IgD-negative memory B cell (primary cell): ENCODE data around the gene DLGAP4. TPM values are rescaled to one million over a fixed set of nuclear protein-coding genes. Genes with fewer than 3 reads are reported as not detected.
A peak's percentile ranks its signal among the peaks of the same experiment; 100 is the strongest.

ENCODE experiments used
- H3K27ac Mint-ChIP-seq, 3 donors: one replicate each; pipeline ENCODE4 v1.8.0; 2020 to 2022; ENCODE audit warnings: mild to moderate bottlenecking in 3 of 3, mixed read lengths in 3 of 3, moderate library complexity in 1 of 3
- H3K27me3 Mint-ChIP-seq: one replicate; pipeline ENCODE4 v1.8.0; 2021; ENCODE audit warnings: mixed read lengths
- H3K36me3 Mint-ChIP-seq: one replicate; pipeline ENCODE4 v1.8.0; 2020; ENCODE audit warnings: mild to moderate bottlenecking, mixed read lengths
- H3K4me1 Mint-ChIP-seq, 3 donors: one replicate each; pipeline ENCODE4 v1.8.0; 2020 to 2022; ENCODE audit warnings: mixed read lengths in 3 of 3, mild to moderate bottlenecking in 1 of 3
- H3K4me3 Mint-ChIP-seq, 4 donors: one replicate each; pipeline ENCODE4 v1.8.0; 2020 to 2022; ENCODE audit warnings: mild to moderate bottlenecking in 4 of 4, mixed read lengths in 4 of 4, moderate library complexity in 3 of 4
- H3K9me3 Mint-ChIP-seq, 3 donors: one replicate each; pipeline ENCODE4 v1.8.0; 2020 to 2021; ENCODE audit warnings: mixed read lengths in 3 of 3, mild to moderate bottlenecking in 1 of 3
- polyA plus RNA-seq: library from polyadenylated mRNA; unstranded; fragments of 300-500 nt; fragmentation: Illumina TruSeq; gene quantifications from one replicate; pipeline ENCODE4 v1.2.3, GENCODE V29; 2021

DLGAP4 gene
- polyA plus RNA-seq, 1 donor from 2014 or later: 48.2 TPM

DNA sequence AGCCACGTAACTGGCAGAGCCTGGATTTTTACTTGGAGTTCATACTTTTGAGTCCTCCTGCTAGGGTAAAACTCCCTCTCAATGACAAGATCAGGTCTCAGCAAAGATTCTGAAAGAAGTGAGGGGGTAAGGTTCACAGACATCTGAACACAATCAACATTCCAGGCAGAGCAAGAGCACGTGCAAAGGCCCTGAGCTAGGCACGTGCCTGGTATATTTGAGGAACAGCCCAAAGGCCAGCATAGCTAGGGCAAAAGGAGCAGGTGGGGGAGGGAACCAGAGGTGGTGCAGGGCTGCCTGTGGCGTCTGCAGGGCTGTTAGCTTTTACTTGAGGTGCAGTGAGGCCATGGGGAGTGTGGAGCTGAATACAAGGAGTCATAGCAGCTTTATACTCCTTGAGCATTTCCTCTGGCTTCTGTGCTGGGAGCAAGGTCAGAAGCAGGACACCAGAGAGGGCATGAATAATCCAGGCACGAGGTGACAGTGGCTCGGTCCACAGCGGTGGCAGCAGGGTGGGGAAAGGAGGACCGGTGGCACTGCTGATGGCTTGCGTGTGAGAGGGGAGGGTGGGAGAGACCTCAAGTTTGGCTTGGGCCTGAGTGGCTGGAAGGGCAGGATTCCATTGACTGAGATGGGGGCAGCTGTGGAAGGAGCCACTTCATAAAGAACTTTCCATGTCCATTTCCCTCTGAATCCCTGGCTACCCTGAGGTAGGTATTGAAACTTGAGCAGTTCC lies 57.0 kb downstream of the DLGAP4 start:
- Mint-ChIP-seq H3K27ac (no peak overlapping the region), H3K36me3 (no peaks in the 10 kb centered on the region), H3K4me1 (peaks cover 0 to 3% (median 1%) of the 10 kb centered on the region in 3 donors), H3K4me3 (no peak overlapping the region), H3K9me3 (no peaks in the 10 kb centered on the region), H3K27me3 (peaks cover 9% of the 10 kb centered on the region)

DNA sequence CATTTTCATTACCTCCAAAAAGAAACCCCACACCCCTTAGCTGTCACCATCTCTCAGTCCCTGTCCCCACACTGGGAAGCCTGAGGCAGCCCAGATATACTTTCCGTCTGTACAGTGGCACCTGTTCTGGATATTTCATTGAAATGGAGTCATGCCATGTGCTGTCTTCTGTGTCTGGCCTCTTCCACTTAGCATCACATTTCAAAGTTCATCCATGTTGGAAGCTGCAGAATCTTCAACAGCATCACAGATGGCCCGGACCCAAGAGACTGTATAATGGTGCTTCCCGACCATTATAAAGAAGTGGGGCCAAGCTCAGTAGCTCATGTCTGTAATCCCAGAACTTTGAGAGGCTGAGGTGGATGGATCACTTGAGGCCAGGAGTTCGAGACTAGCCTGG lies 58.4 kb downstream of the DLGAP4 start:
- Mint-ChIP-seq H3K4me3 (no peak overlapping the region), H3K27me3 (peaks cover 11% of the 10 kb centered on the region), H3K27ac (no peak overlapping the region), H3K36me3 (no peaks in the 10 kb centered on the region), H3K4me1 (peaks cover 0 to 3% (median 1%) of the 10 kb centered on the region in 3 donors), H3K9me3 (no peaks in the 10 kb centered on the region)

DNA sequence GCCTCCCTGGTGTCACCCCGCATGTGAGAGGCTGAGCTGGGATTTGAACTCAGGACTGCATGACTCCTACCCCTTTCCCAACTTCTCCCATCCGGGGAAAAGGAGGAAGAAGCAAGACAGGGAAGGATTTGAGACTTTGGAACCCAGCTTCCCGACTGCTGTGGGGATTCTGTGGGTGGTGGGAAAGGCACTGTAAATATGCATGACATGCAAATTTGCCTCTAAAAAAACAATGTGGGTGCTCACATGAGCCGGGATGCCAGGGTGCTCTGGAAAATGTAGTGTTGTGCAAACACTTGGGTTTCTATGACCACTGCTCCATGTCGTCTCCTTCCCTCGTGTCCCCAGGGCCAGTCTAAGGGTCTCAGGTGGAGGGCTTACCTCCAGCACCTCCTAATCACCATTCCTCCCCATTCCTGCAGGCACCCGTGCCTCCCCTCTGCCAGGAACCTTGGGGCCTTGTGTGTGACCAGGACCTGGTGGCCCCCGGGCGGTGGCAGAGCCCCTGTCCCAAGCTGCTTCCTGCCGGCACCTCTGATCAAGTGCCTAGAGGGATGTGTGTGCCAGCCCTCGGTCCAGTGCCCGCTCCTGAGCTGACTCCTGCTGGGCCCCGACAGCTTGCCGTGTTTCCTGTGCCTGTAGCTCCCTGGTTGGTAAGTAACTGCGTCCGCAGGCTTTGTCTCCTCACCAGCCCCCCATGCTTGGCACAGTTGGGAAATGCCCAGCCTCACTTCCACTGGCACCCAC lies 60.7 kb downstream of the DLGAP4 start:
- no peaks in the 10 kb centered on the region for H3K9me3 Mint-ChIP-seq
- H3K27me3 Mint-ChIP-seq: peaks cover 12% of the 10 kb centered on the region
- no peak overlapping the region for H3K27ac Mint-ChIP-seq
- no peak overlapping the region for H3K4me3 Mint-ChIP-seq
- H3K36me3 Mint-ChIP-seq: no peaks in the 10 kb centered on the region
- H3K4me1 Mint-ChIP-seq: peaks cover 0 to 2% (median 1%) of the 10 kb centered on the region in 3 donors

DNA sequence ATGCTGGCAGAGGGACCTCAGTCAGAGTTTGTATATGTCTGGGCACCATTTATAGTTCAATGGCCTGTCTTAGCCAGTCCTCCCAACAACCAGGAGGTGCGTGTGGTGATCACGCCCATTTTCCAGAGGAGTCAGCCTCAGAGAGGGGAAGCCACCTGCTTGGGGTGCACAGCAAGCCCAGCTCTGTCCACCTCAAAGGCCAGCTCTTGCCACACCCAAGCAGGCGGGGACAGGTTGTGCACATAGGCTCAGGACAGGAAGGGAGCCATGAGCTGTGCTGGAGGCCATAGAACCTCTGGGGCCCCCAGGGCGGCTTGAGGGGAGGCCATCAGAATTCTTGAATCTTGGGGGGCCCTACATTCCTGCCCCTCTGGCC lies 61.2 kb downstream of the DLGAP4 start:
- H3K9me3 Mint-ChIP-seq: no peaks in the 10 kb centered on the region
- no peak overlapping the region for H3K27ac Mint-ChIP-seq
- H3K4me1 Mint-ChIP-seq: peaks cover 0 to 2% (median 1%) of the 10 kb centered on the region in 3 donors
- H3K36me3 Mint-ChIP-seq: no peaks in the 10 kb centered on the region
- H3K27me3 Mint-ChIP-seq: peaks cover 14% of the 10 kb centered on the region
- H3K4me3 Mint-ChIP-seq: no peak overlapping the region

DNA sequence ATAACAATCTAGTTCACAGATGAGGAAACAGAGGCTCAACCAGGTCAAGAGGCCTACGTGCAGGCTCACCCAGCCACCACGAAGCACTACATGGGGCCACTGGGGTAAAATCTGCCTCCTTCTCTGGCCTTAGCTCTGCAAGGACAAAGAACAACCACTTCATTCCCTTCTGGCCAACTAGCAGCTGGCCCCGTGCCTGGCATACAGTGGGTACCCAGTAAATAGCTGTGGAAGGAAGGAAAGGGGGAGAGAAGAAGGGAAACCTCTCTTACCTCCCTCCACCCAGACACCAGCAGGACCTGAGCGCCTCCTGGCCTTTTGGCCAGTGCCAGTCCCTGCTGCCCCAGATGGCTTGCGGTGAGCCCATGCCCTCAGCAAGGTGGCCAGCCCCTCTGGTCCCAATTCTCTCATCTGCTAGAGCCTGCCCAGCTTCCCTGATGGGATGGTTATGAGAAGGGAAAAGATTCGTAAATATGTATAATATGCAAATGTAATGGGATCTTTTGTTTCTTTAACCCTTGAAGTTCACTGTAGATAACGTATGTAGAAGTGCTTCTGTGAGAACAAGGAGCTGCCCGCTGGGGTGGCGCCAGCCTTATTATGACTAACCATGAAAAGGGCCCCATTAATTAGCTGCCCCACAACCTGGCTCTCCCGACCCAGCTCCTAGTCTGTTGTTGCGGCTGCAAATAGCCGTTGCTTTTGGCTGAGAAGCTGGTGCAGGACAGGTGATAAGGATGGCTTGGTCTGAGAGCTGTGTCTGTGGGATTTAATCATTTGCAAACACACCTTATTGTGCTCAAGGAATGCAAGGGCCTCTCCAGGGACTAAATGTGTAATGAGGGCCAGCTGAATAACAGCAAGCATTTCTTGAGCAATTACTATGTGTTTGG lies 62.0 kb downstream of the DLGAP4 start:
- H3K27me3 Mint-ChIP-seq: peaks cover 14% of the 10 kb centered on the region
- no peak overlapping the region for H3K4me3 Mint-ChIP-seq
- H3K36me3 Mint-ChIP-seq: no peaks in the 10 kb centered on the region
- peak overlapping the region in 1 of 3 donors; percentile 76 for H3K27ac Mint-ChIP-seq
- H3K9me3 Mint-ChIP-seq: no peaks in the 10 kb centered on the region
- peaks cover 0 to 2% (median 1%) of the 10 kb centered on the region in 3 donors for H3K4me1 Mint-ChIP-seq

DNA sequence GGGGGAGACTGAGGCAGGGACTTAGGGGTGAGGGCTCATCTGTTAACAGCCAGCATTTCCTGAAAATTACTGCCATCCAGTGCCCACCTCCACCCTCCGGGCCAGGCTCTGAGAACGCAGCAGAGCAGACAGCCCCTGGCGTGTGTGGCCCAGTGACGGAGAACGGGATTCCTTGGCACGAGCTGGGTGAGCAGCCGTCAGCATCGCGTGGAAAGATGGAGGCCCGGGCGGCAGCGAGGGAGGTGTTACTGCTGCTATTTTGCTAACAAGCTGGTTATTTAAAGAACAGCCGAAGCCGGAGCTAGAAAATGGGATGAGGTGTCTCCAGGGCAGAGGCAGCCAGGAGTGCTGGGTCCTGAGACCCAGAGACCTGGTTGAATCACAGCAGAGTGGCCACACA lies 62.7 kb downstream of the DLGAP4 start:
- H3K27me3 Mint-ChIP-seq: peaks cover 12% of the 10 kb centered on the region
- no peaks in the 10 kb centered on the region for H3K36me3 Mint-ChIP-seq
- no peaks in the 10 kb centered on the region for H3K9me3 Mint-ChIP-seq
- H3K4me1 Mint-ChIP-seq: peaks cover 0 to 1% (median 0%) of the 10 kb centered on the region in 3 donors
- no peak overlapping the region for H3K27ac Mint-ChIP-seq
- H3K4me3 Mint-ChIP-seq: no peak overlapping the region

DNA sequence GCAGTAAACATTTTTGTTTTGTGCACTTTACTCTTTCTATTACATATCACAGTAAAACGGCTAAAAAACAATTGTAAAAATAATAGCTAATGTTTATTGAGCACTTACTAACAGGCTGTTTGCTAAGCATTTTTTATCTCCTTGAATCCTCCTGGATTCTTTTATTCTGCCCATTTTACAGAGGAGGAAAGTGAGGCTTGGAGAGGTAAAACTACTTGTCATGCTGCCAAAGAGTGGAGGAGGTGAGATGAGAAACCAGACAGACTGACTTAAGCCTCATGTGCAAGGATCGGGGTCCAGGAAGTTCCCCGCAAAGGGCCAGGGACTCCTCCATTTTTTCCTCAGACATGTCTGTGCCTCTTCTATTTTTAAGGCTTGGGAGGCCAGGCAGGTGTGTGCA lies 63.6 kb downstream of the DLGAP4 start:
- peaks cover 15% of the 10 kb centered on the region for H3K27me3 Mint-ChIP-seq
- H3K4me3 Mint-ChIP-seq: no peak overlapping the region
- no peak overlapping the region for H3K27ac Mint-ChIP-seq
- no peaks in the 10 kb centered on the region for H3K9me3 Mint-ChIP-seq
- peaks cover 0 to 1% (median 0%) of the 10 kb centered on the region in 3 donors for H3K4me1 Mint-ChIP-seq
- H3K36me3 Mint-ChIP-seq: no peaks in the 10 kb centered on the region

DNA sequence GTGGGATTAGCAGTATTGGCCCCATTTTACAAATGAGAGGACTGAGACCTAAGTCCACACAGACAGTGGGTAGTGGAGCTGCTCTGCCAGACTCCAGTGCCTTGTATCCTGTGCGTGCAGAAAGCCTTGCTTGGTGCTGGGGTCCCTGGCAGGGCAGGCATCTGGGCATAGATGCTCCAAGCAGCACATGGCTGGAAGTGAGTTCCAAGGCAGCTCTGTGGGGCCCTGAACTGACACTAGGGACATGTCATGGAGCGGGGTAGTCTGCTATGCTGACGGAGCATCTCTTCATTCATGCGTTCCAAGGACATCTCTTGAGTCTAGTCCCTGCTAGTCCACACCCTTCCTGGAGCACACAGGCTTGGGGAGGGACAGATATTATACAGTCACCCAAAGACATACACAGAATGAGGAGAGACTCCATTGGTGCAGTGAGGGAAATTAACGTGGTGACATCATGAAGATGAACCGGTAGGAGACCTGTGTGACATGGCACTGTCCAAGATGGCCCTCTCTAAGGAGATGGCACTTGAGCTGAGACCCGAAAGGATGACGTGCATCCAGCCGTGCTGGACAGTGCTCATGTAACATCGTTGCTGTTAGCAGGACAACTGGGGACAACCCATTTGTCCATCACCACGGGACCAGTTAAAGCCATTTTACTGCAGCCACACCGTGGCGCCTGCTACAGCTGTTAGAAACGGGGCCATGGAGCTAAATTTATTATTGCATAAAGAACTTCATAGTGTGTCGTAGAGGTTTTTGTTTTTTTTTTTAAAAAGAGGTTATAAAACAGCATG lies 65.1 kb downstream of the DLGAP4 start:
- no peak overlapping the region for H3K4me3 Mint-ChIP-seq
- peaks cover 15% of the 10 kb centered on the region for H3K27me3 Mint-ChIP-seq
- peaks cover 0 to 1% (median 0%) of the 10 kb centered on the region in 3 donors for H3K4me1 Mint-ChIP-seq
- no peaks in the 10 kb centered on the region for H3K36me3 Mint-ChIP-seq
- H3K9me3 Mint-ChIP-seq: no peaks in the 10 kb centered on the region
- H3K27ac Mint-ChIP-seq: no peak overlapping the region

DNA sequence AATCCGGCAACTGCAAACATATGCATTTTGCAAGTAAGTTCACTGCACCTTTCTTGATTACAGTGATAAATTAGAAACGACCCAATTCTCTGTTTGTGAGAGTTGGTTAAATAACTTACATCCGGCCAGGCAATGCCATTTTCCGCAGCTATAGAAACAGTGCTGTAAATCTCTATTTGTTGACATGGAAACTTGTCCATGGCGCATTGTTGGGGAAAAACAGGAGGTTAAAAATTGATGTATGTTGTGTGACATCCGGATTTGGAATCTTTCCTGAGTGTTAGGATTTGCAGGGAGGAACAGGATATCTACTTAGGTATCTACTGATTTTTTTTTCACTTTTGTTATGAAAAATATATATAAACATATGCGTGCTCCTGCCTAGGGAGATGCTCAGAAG lies 66.5 kb downstream of the DLGAP4 start:
- H3K4me3 Mint-ChIP-seq: no peak overlapping the region
- H3K36me3 Mint-ChIP-seq: no peaks in the 10 kb centered on the region
- no peaks in the 10 kb centered on the region for H3K9me3 Mint-ChIP-seq
- no peak overlapping the region for H3K27ac Mint-ChIP-seq
- peaks cover 13% of the 10 kb centered on the region for H3K27me3 Mint-ChIP-seq
- H3K4me1 Mint-ChIP-seq: peaks cover 0 to 1% (median 0%) of the 10 kb centered on the region in 3 donors

DNA sequence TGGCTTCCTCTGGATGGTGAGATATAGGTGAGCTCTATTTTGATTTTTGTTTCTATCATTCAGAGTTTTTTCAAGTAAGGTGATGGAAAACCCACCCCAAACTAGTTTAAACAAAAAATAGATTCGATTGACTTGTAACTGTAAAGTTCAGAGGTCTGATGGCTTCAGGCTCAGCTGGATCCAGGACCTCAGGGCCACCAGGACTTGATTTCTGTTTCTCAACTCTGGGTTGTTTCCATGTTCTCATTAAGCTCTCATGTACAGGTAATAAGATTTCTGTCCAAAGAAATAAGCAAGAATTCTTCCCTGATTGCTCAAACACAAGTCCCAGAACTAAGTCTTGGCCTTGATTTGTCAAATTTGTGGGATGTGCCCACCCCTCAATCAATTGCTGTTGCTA lies 67.0 kb downstream of the DLGAP4 start:
- Mint-ChIP-seq H3K9me3 (no peaks in the 10 kb centered on the region), H3K27me3 (peaks cover 12% of the 10 kb centered on the region), H3K4me1 (no peaks in the 10 kb centered on the region), H3K36me3 (no peaks in the 10 kb centered on the region), H3K4me3 (no peak overlapping the region), H3K27ac (no peak overlapping the region)

DNA sequence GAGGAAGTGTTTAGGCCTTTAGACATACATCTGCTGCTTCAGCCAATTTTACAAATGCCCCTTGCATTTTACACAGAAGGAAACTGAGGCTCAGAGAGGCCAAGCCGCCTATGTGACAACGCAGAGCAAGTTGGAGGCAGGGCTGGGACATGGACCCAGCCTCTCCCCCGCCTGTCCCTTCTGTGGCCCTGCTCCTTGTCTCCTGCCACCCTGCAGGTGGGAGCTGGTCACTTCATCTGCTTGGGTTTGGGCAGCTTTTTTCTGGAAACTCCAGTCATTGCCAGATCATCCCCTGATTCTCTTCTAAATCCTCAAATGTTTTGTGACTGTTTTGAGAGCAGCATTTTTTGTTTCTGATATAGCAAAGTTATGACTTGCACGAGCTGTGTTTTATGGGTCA lies 68.9 kb downstream of the DLGAP4 start:
- no peaks in the 10 kb centered on the region for H3K36me3 Mint-ChIP-seq
- no peak overlapping the region for H3K4me3 Mint-ChIP-seq
- no peak overlapping the region for H3K27ac Mint-ChIP-seq
- no peaks in the 10 kb centered on the region for H3K4me1 Mint-ChIP-seq
- no peaks in the 10 kb centered on the region for H3K9me3 Mint-ChIP-seq
- H3K27me3 Mint-ChIP-seq: peaks cover 19% of the 10 kb centered on the region

DNA sequence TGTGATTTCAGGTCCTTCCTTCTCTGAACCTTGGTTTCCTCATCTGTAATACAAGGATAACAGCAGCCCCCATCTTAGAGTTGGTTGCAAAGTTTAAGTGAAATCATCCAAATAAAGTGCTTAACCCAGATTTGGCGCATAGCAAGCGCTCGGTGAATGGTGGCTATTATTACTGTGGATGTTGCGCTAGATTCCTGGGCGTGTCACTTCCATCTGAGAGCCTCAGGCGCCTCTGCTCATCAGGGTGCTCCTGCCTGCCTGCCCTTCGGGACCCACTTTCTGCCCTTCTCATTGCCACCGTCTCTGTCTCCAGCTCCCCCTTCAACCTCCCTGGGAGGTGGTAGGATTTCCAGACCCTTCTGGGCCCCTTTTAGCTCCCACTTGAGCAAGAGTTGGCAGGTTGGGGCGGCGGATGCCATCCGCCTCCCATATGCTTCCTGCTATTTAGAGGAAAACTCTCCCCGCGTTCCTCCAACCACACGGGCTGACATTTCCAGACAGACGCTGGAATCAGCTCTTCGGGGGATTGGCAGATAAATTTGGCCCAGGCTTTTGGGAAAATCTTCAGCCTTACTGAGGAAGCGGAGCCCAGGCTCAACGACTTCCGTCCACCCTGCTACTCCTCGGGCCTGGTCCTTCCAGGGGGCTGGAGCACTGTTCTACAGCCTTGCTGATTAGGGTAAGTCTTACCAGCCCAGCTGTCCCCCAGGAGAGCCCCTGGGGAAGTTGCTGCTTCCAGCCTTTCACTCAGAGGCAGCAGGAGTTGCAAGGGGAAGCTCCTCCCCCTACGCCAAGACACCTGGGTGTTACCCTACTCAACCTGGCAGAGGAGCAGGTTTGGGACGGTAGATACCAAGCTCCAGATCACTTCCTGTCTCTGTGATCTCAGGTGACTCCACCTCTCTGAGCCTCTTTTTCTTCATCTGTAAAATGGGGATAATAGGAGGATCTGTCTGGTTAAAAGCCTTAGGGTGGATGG lies 71.5 kb downstream of the DLGAP4 start:
- H3K27me3 Mint-ChIP-seq: peaks cover 19% of the 10 kb centered on the region
- peak overlapping the region in 1 of 3 donors; percentile 19 for H3K27ac Mint-ChIP-seq
- H3K9me3 Mint-ChIP-seq: peaks cover 0 to 1% (median 0%) of the 10 kb centered on the region in 3 donors
- no peaks in the 10 kb centered on the region for H3K4me1 Mint-ChIP-seq
- peak overlapping the region in 1 of 4 donors; percentile 54 for H3K4me3 Mint-ChIP-seq
- no peaks in the 10 kb centered on the region for H3K36me3 Mint-ChIP-seq

DNA sequence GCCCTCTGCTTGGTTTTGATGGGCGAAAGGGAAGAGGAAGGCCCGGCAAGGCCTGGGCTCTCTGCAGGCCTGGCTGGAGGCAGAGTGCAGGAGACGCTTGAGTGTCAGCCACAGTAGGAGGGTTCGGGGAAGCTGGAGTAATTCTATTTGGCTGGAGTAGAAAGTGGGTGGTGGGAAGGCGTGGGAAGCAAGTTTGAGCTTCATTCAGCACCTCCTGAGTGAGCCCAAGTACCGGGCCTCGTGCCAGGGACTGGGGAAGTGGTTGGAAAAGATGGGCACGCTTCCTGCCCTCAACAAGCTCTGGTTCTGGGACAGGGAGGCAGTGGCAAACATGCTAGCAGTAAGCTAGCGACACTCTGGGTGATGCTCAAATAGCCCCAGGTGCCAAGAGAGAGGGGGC lies 72.5 kb downstream of the DLGAP4 start:
- peak overlapping the region in 1 of 4 donors; percentile 10 for H3K4me3 Mint-ChIP-seq
- no peaks in the 10 kb centered on the region for H3K4me1 Mint-ChIP-seq
- H3K9me3 Mint-ChIP-seq: peaks cover 0 to 1% (median 0%) of the 10 kb centered on the region in 3 donors
- H3K27me3 Mint-ChIP-seq: peaks cover 19% of the 10 kb centered on the region
- H3K36me3 Mint-ChIP-seq: no peaks in the 10 kb centered on the region
- H3K27ac Mint-ChIP-seq: no peak overlapping the region
